DOHH2 (cell line): ENCODE data around the gene CDK14.

Experiments
- EZH2phosphoT487 ChIP-seq: fragments of 200-600 bp; sonication (generic); IDR thresholded peaks from 2 replicates; pipeline ENCODE4 v1.6.1; 2017; ENCODE audit warnings: borderline replicate concordance, mild to moderate bottlenecking, antibody characterized with exemption, low read length, moderate library complexity, mixed read lengths
- TF ChIP-seq, protein P1 (sequence below): fragments of 200-600 bp; sonication (generic); IDR thresholded peaks from one replicate; pipeline ENCODE4 v1.5.1; 2014; ENCODE audit warnings: antibody characterized with exemption, mild to moderate bottlenecking, low read depth, low read length; ENCODE audit not compliant: poor library complexity, severe bottlenecking

GRCh38 chr7:91240376-91240941, 644.3 kb downstream of the CDK14 start:
- TF ChIP-seq, protein P1, sequence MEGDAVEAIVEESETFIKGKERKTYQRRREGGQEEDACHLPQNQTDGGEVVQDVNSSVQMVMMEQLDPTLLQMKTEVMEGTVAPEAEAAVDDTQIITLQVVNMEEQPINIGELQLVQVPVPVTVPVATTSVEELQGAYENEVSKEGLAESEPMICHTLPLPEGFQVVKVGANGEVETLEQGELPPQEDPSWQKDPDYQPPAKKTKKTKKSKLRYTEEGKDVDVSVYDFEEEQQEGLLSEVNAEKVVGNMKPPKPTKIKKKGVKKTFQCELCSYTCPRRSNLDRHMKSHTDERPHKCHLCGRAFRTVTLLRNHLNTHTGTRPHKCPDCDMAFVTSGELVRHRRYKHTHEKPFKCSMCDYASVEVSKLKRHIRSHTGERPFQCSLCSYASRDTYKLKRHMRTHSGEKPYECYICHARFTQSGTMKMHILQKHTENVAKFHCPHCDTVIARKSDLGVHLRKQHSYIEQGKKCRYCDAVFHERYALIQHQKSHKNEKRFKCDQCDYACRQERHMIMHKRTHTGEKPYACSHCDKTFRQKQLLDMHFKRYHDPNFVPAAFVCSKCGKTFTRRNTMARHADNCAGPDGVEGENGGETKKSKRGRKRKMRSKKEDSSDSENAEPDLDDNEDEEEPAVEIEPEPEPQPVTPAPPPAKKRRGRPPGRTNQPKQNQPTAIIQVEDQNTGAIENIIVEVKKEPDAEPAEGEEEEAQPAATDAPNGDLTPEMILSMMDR = no peak
- TF ChIP-seq EZH2phosphoT487 = no peak
